OCI-LY3 (cell line): ENCODE measurements around the gene ATP5ME.

ENCODE experiments used
- EZH2phosphoT487 ChIP-seq: fragments of 200-600 bp; shearing (Covaris generic); IDR thresholded peaks from 2 replicates; pipeline ENCODE4 v1.6.1; 2018; ENCODE audit warnings: antibody characterized with exemption, mixed run types, low read depth
- TF ChIP-seq, protein P1 (sequence below): fragments of 200-600, 300-600 bp; sonication (generic); IDR thresholded peaks from 2 replicates; pipeline ENCODE4 v1.5.1; 2014; ENCODE audit warnings: antibody characterized with exemption, low read length, low read depth

DNA sequence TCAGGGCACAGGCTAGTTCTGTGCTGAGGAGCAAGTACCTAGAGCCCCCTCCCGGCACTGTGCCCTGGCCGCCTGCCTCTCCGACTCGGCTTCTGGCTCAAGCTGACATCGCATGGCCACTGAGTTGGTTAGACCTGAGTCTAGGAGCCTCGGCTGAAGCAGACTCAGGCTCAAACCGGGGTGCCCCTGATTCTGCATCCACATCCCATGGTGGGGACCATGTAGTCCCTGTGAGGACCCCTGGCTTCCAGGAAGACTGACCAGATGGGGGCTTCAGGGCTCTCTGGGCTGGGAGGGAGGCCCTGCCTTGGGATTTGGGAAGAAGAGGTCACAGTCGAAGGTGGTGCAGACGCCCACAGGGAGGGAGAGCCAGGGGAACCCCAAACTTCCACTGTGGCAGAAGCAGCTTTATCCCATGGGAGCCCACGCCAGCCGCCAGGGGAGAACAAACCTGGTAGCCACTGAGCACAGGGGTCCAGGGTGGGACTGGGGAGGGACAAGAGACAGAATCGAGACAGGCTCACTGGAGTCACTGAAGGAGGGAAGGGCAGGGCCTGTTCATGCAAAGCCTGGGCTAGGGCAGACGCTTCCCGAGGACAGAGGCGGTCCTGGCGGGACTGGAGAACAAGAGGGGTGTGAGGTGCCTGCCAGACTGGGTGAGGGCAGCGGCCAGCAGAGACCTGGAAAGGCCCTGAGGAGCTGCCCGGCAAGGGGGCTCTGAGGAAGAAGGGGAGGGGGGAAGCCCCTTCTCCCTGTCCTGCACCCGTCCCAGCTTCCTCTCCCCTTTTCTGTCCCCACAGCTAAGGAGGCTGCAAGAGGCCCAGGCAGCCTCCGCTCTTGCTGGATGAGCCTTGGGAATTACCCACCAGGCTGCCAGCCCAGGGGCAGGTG is 47.6 kb downstream of the ATP5ME start:
- TF ChIP-seq, protein P1, sequence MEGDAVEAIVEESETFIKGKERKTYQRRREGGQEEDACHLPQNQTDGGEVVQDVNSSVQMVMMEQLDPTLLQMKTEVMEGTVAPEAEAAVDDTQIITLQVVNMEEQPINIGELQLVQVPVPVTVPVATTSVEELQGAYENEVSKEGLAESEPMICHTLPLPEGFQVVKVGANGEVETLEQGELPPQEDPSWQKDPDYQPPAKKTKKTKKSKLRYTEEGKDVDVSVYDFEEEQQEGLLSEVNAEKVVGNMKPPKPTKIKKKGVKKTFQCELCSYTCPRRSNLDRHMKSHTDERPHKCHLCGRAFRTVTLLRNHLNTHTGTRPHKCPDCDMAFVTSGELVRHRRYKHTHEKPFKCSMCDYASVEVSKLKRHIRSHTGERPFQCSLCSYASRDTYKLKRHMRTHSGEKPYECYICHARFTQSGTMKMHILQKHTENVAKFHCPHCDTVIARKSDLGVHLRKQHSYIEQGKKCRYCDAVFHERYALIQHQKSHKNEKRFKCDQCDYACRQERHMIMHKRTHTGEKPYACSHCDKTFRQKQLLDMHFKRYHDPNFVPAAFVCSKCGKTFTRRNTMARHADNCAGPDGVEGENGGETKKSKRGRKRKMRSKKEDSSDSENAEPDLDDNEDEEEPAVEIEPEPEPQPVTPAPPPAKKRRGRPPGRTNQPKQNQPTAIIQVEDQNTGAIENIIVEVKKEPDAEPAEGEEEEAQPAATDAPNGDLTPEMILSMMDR: no peak
- no peak for TF ChIP-seq EZH2phosphoT487
